ENCODE results near the gene CCDC141.

DNA sequence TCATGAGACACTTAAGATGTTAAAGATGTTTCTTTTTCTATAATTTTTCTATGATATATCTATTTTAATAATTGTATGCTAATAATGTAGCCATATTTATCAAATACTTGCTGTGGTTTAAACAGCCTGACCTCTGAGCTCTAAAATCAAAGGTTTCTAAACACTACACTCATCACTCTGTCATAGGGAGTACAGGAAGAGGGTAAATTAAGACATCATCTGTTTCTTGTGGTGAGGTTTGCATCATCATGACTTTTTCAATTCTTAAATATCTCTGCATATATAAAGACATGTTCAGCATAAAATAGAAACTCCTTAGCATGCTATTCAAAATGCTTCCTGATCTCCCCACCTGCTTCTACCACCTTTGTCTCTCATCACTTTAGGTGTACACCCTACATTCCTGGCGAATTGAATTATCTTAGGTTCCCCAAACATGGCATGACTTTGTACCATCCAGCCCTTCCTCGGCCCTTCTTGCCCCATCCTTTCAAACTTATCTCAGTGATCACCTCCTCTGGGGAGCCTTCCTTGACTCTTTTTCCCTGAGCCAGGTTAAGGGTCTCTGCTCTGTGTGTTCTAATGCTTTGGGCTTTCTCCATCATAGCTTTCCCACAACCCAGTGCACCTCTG, 137.4 kb downstream of the CCDC141 start:
- TF ChIP-seq, protein P1, sequence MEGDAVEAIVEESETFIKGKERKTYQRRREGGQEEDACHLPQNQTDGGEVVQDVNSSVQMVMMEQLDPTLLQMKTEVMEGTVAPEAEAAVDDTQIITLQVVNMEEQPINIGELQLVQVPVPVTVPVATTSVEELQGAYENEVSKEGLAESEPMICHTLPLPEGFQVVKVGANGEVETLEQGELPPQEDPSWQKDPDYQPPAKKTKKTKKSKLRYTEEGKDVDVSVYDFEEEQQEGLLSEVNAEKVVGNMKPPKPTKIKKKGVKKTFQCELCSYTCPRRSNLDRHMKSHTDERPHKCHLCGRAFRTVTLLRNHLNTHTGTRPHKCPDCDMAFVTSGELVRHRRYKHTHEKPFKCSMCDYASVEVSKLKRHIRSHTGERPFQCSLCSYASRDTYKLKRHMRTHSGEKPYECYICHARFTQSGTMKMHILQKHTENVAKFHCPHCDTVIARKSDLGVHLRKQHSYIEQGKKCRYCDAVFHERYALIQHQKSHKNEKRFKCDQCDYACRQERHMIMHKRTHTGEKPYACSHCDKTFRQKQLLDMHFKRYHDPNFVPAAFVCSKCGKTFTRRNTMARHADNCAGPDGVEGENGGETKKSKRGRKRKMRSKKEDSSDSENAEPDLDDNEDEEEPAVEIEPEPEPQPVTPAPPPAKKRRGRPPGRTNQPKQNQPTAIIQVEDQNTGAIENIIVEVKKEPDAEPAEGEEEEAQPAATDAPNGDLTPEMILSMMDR (IDR thresholded peaks at IDR 0.05; ENCODE audit: low read depth, low read length) = no peak
- no peak for TF ChIP-seq POLR2A (IDR thresholded peaks at IDR 0.05; ENCODE audit: extremely low read depth, insufficient read length)
- TF ChIP-seq MYC (IDR thresholded peaks at IDR 0.05; ENCODE audit: low read depth, low read length) = no peak
